ENCODE measurements around the gene FXYD5. TPM values are rescaled to one million over a fixed set of nuclear protein-coding genes. Genes with fewer than 3 reads are reported as not detected.

The FXYD5 gene
- total and polyA plus RNA-seq, 9 of the 15 experiments (the other 6 are each of a cell fraction or from before 2014, with no cell fraction given): 104 to 537 (median 174) TPM

DNA sequence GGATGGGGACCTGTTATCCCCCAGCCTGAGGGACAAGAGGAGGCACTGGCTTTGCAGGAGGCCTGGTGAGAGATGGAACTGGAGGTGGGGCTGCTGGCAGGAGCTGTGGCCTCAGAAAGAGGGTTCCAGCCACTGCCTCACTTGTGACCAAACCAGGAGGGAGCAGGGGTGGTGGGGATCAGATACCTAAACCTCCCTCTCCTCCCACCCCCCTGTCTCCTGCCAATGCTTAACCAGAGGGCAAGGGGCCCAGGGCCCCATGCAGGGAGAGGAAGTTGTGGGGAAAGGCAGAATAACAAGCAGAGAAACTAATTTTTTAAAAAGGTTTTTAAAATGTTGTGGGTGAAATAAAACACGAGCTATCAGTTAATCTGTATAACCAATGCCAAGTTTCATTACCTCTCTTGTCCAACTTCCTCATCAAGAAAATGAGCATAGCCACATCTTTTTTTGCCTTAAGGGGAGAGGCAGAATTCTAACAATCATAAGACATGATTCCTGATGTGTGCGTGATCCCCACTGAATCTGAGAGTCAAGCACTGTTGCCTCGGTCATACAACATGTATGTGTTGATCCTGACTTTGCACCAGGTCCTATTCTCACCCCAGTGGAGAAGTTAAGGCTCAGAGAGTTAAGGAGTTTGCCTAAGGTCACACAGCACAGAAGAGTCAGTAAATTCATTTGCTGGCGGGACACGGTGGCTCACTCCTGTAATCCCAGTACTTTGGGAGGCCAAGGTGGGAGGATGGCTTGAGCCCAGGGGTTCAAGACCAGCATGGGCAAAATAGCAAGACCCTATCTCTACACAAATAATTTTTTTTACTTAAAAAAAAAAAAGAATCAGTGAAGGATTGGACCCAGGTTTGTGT, 12.9 kb downstream of the FXYD5 start (continued):
- TF ChIP-seq, protein P1, sequence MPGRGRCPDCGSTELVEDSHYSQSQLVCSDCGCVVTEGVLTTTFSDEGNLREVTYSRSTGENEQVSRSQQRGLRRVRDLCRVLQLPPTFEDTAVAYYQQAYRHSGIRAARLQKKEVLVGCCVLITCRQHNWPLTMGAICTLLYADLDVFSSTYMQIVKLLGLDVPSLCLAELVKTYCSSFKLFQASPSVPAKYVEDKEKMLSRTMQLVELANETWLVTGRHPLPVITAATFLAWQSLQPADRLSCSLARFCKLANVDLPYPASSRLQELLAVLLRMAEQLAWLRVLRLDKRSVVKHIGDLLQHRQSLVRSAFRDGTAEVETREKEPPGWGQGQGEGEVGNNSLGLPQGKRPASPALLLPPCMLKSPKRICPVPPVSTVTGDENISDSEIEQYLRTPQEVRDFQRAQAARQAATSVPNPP (IDR thresholded peaks at IDR 0.05; ENCODE audit: borderline replicate concordance, insufficient read depth, insufficient read length): no peak
- TF ChIP-seq CBX8 (IDR thresholded peaks at IDR 0.05; ENCODE audit: borderline replicate concordance, extremely low read depth, low read depth, low read length, poor library complexity, severe bottlenecking) (no peak), GTF2A2 (tag; IDR thresholded peaks at IDR 0.05) (no peak), EHMT2 (IDR thresholded peaks at IDR 0.05) (no peak), ZNF239 (CRISPR knock-in tag; IDR thresholded peaks at IDR 0.05) (no peak), RBBP5 (IDR thresholded peaks at IDR 0.05; ENCODE audit: borderline replicate concordance, insufficient read depth, low read length, poor library complexity, severe bottlenecking) (no peak), ADNP (tag; IDR thresholded peaks at IDR 0.05) (0 out of 2 replicates have a peak, but pooled peaks have one; percentile 39), RBM25 (IDR thresholded peaks at IDR 0.05; ENCODE audit: low read depth, low read length, severe bottlenecking) (peak; percentile 23), SAFB2 (IDR thresholded peaks at IDR 0.05; ENCODE audit: borderline replicate concordance, low read depth, low read length, severe bottlenecking) (no peak), POLR2G (IDR thresholded peaks at IDR 0.05; ENCODE audit: low read depth, low read length) (0 out of 2 replicates have a peak, but pooled peaks have one; percentile 22), ZNF232 (CRISPR knock-in tag; IDR thresholded peaks at IDR 0.05) (no peak), GABPB2 (CRISPR knock-in tag; conservative IDR thresholded peaks at IDR 0.05) (no peak), ZNF121 (CRISPR knock-in tag; conservative IDR thresholded peaks at IDR 0.05) (peak; percentile 31; the same call in 1 of the 2 replicates), SPI1 (IDR thresholded peaks at IDR 0.05; ENCODE audit: borderline replicate concordance, low read depth, low read length) (0 out of 2 replicates have a peak, but pooled peaks have one; percentile 17), ZNF12 (CRISPR knock-in tag; IDR thresholded peaks at IDR 0.05) (no peak), NR4A1 (CRISPR knock-in tag; IDR thresholded peaks at IDR 0.05) (no peak), NR4A1 (tag; IDR thresholded peaks at IDR 0.05) (0 out of 2 replicates have a peak, but pooled peaks have one; percentile 32)
- TF ChIP-seq, protein P2, sequence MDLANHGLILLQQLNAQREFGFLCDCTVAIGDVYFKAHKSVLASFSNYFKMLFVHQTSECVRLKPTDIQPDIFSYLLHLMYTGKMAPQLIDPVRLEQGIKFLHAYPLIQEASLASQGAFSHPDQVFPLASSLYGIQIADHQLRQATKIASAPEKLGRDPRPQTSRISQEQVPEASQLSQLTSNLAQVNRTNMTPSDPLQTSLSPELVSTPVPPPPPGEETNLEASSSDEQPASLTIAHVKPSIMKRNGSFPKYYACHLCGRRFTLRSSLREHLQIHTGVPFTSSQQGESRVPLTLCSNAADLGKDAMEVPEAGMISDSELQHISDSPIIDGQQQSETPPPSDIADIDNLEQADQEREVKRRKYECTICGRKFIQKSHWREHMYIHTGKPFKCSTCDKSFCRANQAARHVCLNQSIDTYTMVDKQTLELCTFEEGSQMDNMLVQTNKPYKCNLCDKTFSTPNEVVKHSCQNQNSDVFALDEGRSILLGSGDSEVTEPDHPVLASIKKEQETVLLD (IDR thresholded peaks at IDR 0.05): no peak
- TF ChIP-seq, protein P3, sequence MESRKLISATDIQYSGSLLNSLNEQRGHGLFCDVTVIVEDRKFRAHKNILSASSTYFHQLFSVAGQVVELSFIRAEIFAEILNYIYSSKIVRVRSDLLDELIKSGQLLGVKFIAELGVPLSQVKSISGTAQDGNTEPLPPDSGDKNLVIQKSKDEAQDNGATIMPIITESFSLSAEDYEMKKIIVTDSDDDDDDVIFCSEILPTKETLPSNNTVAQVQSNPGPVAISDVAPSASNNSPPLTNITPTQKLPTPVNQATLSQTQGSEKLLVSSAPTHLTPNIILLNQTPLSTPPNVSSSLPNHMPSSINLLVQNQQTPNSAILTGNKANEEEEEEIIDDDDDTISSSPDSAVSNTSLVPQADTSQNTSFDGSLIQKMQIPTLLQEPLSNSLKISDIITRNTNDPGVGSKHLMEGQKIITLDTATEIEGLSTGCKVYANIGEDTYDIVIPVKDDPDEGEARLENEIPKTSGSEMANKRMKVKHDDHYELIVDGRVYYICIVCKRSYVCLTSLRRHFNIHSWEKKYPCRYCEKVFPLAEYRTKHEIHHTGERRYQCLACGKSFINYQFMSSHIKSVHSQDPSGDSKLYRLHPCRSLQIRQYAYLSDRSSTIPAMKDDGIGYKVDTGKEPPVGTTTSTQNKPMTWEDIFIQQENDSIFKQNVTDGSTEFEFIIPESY (CRISPR knock-in tag; IDR thresholded peaks at IDR 0.05): no peak
- TF ChIP-seq, protein P4, sequence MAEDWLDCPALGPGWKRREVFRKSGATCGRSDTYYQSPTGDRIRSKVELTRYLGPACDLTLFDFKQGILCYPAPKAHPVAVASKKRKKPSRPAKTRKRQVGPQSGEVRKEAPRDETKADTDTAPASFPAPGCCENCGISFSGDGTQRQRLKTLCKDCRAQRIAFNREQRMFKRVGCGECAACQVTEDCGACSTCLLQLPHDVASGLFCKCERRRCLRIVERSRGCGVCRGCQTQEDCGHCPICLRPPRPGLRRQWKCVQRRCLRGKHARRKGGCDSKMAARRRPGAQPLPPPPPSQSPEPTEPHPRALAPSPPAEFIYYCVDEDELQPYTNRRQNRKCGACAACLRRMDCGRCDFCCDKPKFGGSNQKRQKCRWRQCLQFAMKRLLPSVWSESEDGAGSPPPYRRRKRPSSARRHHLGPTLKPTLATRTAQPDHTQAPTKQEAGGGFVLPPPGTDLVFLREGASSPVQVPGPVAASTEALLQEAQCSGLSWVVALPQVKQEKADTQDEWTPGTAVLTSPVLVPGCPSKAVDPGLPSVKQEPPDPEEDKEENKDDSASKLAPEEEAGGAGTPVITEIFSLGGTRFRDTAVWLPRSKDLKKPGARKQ (CRISPR knock-in tag; IDR thresholded peaks at IDR 0.05): no peak
